GM23338 (cell line): ENCODE results near the gene FSIP1. TPM values are rescaled to one million over a fixed set of nuclear protein-coding genes. Genes with fewer than 3 reads are reported as not detected.

Source experiments
- ATAC-seq: fragments of 200-7000 bp; cut with Tn5 transposase; 3 replicates; pipeline ENCODE4 v1.9.1; 2020
- DNase-seq: peaks from one replicate; pipeline ENCODE4 v3.0.0-alpha.2; 2015; ENCODE audit warnings: low spot score
- H2AFZ ChIP-seq: fragments of 200-600 bp; sonication (generic); 2 replicates; pipeline ENCODE4 v1.8.0; 2016; ENCODE audit warnings: antibody characterized with exemption, mild to moderate bottlenecking, moderate library complexity
- H3F3A ChIP-seq: fragments of 200-600 bp; sonication (generic); replicated peaks from 2 replicates; pipeline ENCODE4 v1.8.0; 2017; ENCODE audit warnings: antibody characterized with exemption, mixed run types, low read depth
- H3K27ac ChIP-seq: fragments of 200-600 bp; sonication (generic); 2 replicates; pipeline ENCODE4 v1.6.1; 2016; ENCODE audit warnings: low read depth
- H3K27me3 ChIP-seq: fragments of 200-600 bp; sonication (generic); 2 replicates; pipeline ENCODE4 v1.8.0; 2016; ENCODE audit warnings: mild to moderate bottlenecking, mixed run types, moderate library complexity; ENCODE audit not compliant: insufficient read depth
- H3K36me3 ChIP-seq: fragments of 200-600 bp; sonication (generic); 2 replicates; pipeline ENCODE4 v1.8.0; 2016; ENCODE audit warnings: mild to moderate bottlenecking; ENCODE audit not compliant: insufficient read depth
- H3K4me1 ChIP-seq: fragments of 200-600 bp; sonication (generic); 2 replicates; pipeline ENCODE4 v1.8.0; 2016; ENCODE audit warnings: mild to moderate bottlenecking, moderate library complexity; ENCODE audit not compliant: insufficient read depth
- H3K4me2 ChIP-seq: fragments of 200-600 bp; sonication (generic); 2 replicates; pipeline ENCODE4 v1.7.1; 2017; ENCODE audit warnings: mixed run types
- H3K4me3 ChIP-seq: fragments of 200-600 bp; sonication (generic); 2 replicates; pipeline ENCODE4 v1.6.1; 2016; ENCODE audit warnings: mixed run types
- H3K79me2 ChIP-seq: fragments of 200-600 bp; sonication (generic); replicated peaks from 2 replicates; pipeline ENCODE4 v1.8.0; 2017; ENCODE audit warnings: mild to moderate bottlenecking; ENCODE audit not compliant: insufficient read depth
- H3K9me2 ChIP-seq: fragments of 200-600 bp; sonication (generic); 2 replicates; pipeline ENCODE4 v1.8.0; 2017; ENCODE audit not compliant: insufficient read depth
- H4K20me1 ChIP-seq: fragments of 200-600 bp; sonication (generic); replicated peaks from 2 replicates; pipeline ENCODE4 v1.8.0; 2017; ENCODE audit warnings: mild to moderate bottlenecking; ENCODE audit not compliant: insufficient read depth
- H3K27ac Mint-ChIP-seq: 2 replicates; pipeline ENCODE4 v1.8.0; 2020; ENCODE audit warnings: inconsistent platforms, mild to moderate bottlenecking, moderate library complexity, mixed read lengths
- H3K27me3 Mint-ChIP-seq: 3 replicates; pipeline ENCODE4 v1.8.0; 2022; ENCODE audit warnings: low read depth, mild to moderate bottlenecking, moderate library complexity, mixed read lengths, inconsistent platforms; ENCODE audit not compliant: insufficient read depth, poor library complexity
- H3K36me3 Mint-ChIP-seq: 3 replicates; pipeline ENCODE4 v1.8.0; 2021; ENCODE audit warnings: low read depth, mild to moderate bottlenecking, inconsistent platforms, moderate library complexity, mixed read lengths
- H3K4me1 Mint-ChIP-seq: 3 replicates; pipeline ENCODE4 v1.8.0; 2020; ENCODE audit warnings: mild to moderate bottlenecking, inconsistent platforms, mixed read lengths
- H3K4me3 Mint-ChIP-seq: 3 replicates; pipeline ENCODE4 v1.8.0; 2021; ENCODE audit warnings: moderate library complexity, mild to moderate bottlenecking, inconsistent platforms, mixed read lengths
- H3K9me3 Mint-ChIP-seq: 3 replicates; pipeline ENCODE4 v1.8.0; 2020; ENCODE audit warnings: moderate library complexity, mild to moderate bottlenecking, inconsistent platforms, mixed read lengths
- CREB1 ChIP-seq: fragments of 250-450 bp; sonication (Bioruptor Pico); IDR thresholded peaks from 2 replicates; pipeline ENCODE4 v1.5.0; 2020; ENCODE audit warnings: low read depth, mild to moderate bottlenecking, moderate library complexity
- ETS1 ChIP-seq: IDR thresholded peaks from 2 replicates; pipeline ENCODE4 v1.6.1; 2016; ENCODE audit warnings: antibody characterized with exemption
- EZH2 ChIP-seq: fragments of 200-600 bp; sonication (generic); IDR thresholded peaks from one replicate; pipeline ENCODE4 v1.8.0; 2017; ENCODE audit warnings: antibody characterized with exemption, mild to moderate bottlenecking, low read depth; ENCODE audit not compliant: unreplicated experiment
- EZH2phosphoT487 ChIP-seq: fragments of 200-600 bp; sonication (generic); IDR thresholded peaks from one replicate; pipeline ENCODE4 v1.8.1; 2018; ENCODE audit warnings: antibody characterized with exemption; ENCODE audit not compliant: unreplicated experiment
- JUNB ChIP-seq: IDR thresholded peaks from one replicate; pipeline ENCODE4 v1.6.1; 2016; ENCODE audit warnings: antibody characterized with exemption; ENCODE audit not compliant: unreplicated experiment
- NANOG ChIP-seq: IDR thresholded peaks from 2 replicates; pipeline ENCODE4 v1.6.1; 2016; ENCODE audit warnings: antibody characterized with exemption, borderline replicate concordance
- POLR2AphosphoS5 ChIP-seq: IDR thresholded peaks from 2 replicates; pipeline ENCODE4 v1.6.1; 2016; ENCODE audit warnings: antibody characterized with exemption, low read depth
- ZNF331 ChIP-seq: fragments of 250-450 bp; sonication (Bioruptor Pico); IDR thresholded peaks from 2 replicates; pipeline ENCODE4 v1.5.0; 2020; ENCODE audit warnings: low read depth, mild to moderate bottlenecking, moderate library complexity
- ZNF462 ChIP-seq: fragments of 250-450 bp; sonication (Bioruptor Pico); IDR thresholded peaks from 2 replicates; pipeline ENCODE4 v1.5.0; 2020; ENCODE audit warnings: mild to moderate bottlenecking, moderate library complexity
- polyA plus RNA-seq: library from polyadenylated mRNA; unstranded; fragments of >200 nt; fragmentation: Nextera tagmentation; extraction: Ambion mirVana; gene quantifications from 2 replicates; pipeline ENCODE4 v1.2.1, GENCODE V29; 2016
- total RNA-seq: library from RNA; depleted of rRNA; stranded (reverse); fragments of >200 nt; shearing (Covaris generic); gene quantifications from 2 replicates; pipeline ENCODE4 v1.2.3, GENCODE V29; 2014
- TF ChIP-seq, protein P1 (sequence below), 2 experiments: fragments of 200-600 bp in 1 of 2; sonication (generic) in 1 of 2; conservative IDR thresholded peaks; 2 replicates each; pipeline versions ENCODE4 v1.5.1 to v1.6.1; 2016 to 2017; ENCODE audit warnings: antibody characterized with exemption in 2 of 2, low read depth in 2 of 2, mild to moderate bottlenecking in 2 of 2, moderate library complexity in 1 of 2

FSIP1 gene
- total and polyA plus RNA-seq, 2 experiments from 2014 or later: 0.92 to 2.1 TPM

- no peak for TF ChIP-seq ZNF331
- no peak for TF ChIP-seq NANOG
- no peak for TF ChIP-seq ZNF462 (CRISPR knock-in tag)
- no peak for TF ChIP-seq EZH2phosphoT487
Observed at GRCh38 chr15:39554746-39555387, 227.8 kb downstream of the FSIP1 start (continued).

DNA sequence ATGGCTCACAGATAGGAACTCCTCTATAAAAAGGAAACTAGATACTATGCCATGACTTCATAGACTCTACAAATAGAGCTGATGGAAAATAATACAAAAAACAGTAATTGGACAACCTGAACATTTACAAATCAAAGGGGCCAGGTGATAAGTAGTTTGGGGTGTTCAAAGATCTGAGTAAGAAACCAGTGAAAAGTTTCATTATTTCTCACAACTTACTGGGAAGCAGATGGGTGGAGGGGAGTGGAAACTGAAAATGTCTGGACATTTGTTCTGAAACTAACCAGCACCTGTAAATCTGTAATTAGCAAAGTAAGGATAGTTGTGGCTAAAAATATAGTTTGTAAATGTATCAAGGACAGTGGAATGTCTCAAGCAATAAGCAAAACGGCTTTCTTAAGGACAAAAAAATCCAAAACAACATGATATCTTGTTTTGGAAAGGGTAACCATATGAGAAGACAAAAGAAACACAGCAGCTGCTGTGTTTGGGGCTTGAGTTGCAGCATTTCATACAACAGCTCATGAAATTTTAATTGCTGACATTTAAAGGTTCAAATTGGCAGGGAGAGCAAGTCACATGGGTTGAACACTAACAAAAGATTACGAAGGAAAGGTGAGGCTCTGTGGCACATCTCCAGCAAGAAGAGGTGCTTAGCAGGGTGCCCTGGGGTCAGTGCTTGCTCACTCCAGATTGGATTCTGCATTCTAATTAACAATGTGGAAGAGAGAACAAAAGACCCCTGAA, 228.5 kb downstream of the FSIP1 start:
- Histone ChIP-seq H3K27ac (no peak overlapping the region), H3K27me3 (no peaks in the 10 kb centered on the region), H3K4me1 (no peaks in the 10 kb centered on the region), H2AFZ (no peak overlapping the region; the same call in 1 of the 2 replicates), H4K20me1 (no peaks in the 10 kb centered on the region), H3K4me2 (no peak overlapping the region), H3K79me2 (no peaks in the 10 kb centered on the region), H3K36me3 (no peaks in the 10 kb centered on the region), H3F3A (no peaks in the 10 kb centered on the region), H3K4me3 (no peak overlapping the region), H3K9me2 (0 out of 2 replicates have a peak, but pooled peaks cover 26% of the 10 kb centered on the region)
- ATAC-seq: no peak; the same call in 2 of the 3 replicates
- no peaks in the 10 kb centered on the region for H3K36me3 Mint-ChIP-seq
- DNase-seq: no peak
- H3K4me3 Mint-ChIP-seq: no peak overlapping the region
- H3K9me3 Mint-ChIP-seq: no peaks in the 10 kb centered on the region
- peaks cover 4% of the 10 kb centered on the region for H3K4me1 Mint-ChIP-seq
- no peak overlapping the region for H3K27ac Mint-ChIP-seq
- peaks cover 3% of the 10 kb centered on the region for H3K27me3 Mint-ChIP-seq
- no peak for TF ChIP-seq JUNB
- no peak for TF ChIP-seq ETS1
- TF ChIP-seq, protein P1, sequence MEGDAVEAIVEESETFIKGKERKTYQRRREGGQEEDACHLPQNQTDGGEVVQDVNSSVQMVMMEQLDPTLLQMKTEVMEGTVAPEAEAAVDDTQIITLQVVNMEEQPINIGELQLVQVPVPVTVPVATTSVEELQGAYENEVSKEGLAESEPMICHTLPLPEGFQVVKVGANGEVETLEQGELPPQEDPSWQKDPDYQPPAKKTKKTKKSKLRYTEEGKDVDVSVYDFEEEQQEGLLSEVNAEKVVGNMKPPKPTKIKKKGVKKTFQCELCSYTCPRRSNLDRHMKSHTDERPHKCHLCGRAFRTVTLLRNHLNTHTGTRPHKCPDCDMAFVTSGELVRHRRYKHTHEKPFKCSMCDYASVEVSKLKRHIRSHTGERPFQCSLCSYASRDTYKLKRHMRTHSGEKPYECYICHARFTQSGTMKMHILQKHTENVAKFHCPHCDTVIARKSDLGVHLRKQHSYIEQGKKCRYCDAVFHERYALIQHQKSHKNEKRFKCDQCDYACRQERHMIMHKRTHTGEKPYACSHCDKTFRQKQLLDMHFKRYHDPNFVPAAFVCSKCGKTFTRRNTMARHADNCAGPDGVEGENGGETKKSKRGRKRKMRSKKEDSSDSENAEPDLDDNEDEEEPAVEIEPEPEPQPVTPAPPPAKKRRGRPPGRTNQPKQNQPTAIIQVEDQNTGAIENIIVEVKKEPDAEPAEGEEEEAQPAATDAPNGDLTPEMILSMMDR (conservative IDR thresholded peaks at IDR 0.05; ENCODE audit: low read depth in 2 of 2): no peak
- TF ChIP-seq CREB1 (CRISPR knock-in tag): no peak
- TF ChIP-seq ZNF331: no peak
- TF ChIP-seq NANOG: no peak
- no peak for TF ChIP-seq EZH2phosphoT487
- TF ChIP-seq POLR2AphosphoS5: no peak
- TF ChIP-seq EZH2: no peak
